GM10248 (cell line): Measurements from ENCODE around the gene ACAP1.

ENCODE experiments used
- CTCF ChIA-PET: fragments of 300-600 bp; sonication (Branson Sonifier 250); formaldehyde crosslinking; extraction: SDS; loops from one replicate; lab custom pipeline; 2021; ENCODE audit warnings: antibody characterized with exemption; lab: Yijun Ruan, JAX
- POLR2A ChIA-PET: fragments of 350-650 bp; sonication (Branson Sonifier 250); formaldehyde crosslinking; extraction: SDS; loops from one replicate; lab custom pipeline; 2020; ENCODE audit warnings: antibody characterized with exemption; lab: Yijun Ruan, JAX
- DNase-seq: peaks from one replicate; pipeline ENCODE4 v3.0.0; 2012; ENCODE audit errors: extremely low spot score
- CTCF ChIP-seq: IDR thresholded peaks from 2 replicates; pipeline ENCODE4 v1.5.1; 2012; ENCODE audit warnings: mild to moderate bottlenecking, low read depth; ENCODE audit errors: extremely low read depth, missing control alignments, control extremely low read depth

The ACAP1 gene

GRCh38 chr17:7309628-7310027 lies 26.7 kb upstream of the ACAP1 start:
- CTCF ChIA-PET: interaction anchor here (0.8 to 2.0 kb wide), 8 partner anchors 13 to 251 kb away, joined by 3 to 5 read pairs (median 4); partner anchors contain the start of gene SLC2A4

GRCh38 chr17:7311110-7311705 lies 25.1 kb upstream of the ACAP1 start:
- ChIA-PET CTCF (interaction anchor here (1.1 to 2.0 kb wide), 4 partner anchors 14 to 249 kb away, joined by 3 to 5 read pairs (median 4); no protein-coding TSS in a partner anchor), POLR2A (no interaction called here)
- no peak for DNase-seq
- TF ChIP-seq CTCF: no peak

More at GRCh38 chr17:7309628-7310027, 26.7 kb upstream of the ACAP1 start:
- DNase-seq: no peak
- TF ChIP-seq CTCF: no peak
- POLR2A ChIA-PET: interaction anchor here (0.8 kb wide), 1 partner anchor 266 kb away, joined by 3 read pairs; no protein-coding TSS in a partner anchor

GRCh38 chr17:7312432-7313087 lies 23.8 kb upstream of the ACAP1 start:
- CTCF ChIA-PET: interaction anchor here (0.9 to 4.2 kb wide), 8 partner anchors 9 to 123 kb away, joined by 3 to 32 read pairs (median 3); partner anchors contain the start of genes TMEM102 and TMEM95
- no peak for DNase-seq
- POLR2A ChIA-PET: interaction anchor here (0.9 to 1.9 kb wide), 2 partner anchors 17 kb away, joined by 3 to 5 read pairs; partner anchors contain the start of gene NEURL4
- TF ChIP-seq CTCF: no peak

GRCh38 chr17:7313088-7313889 lies 23.0 kb upstream of the ACAP1 start:
- DNase-seq: no peak
- CTCF ChIA-PET: interaction anchor here (0.9 to 4.2 kb wide), 7 partner anchors 9 to 122 kb away, joined by 3 to 32 read pairs (median 3); partner anchors contain the start of genes TMEM102 and TMEM95
- POLR2A ChIA-PET: interaction anchor here (1.9 kb wide), 1 partner anchor 16 kb away, joined by 5 read pairs; the partner anchor contains the start of gene NEURL4
- no peak for TF ChIP-seq CTCF

- CTCF ChIA-PET: interaction anchor here (1.0 to 4.2 kb wide), 7 partner anchors 8 to 41 kb away, joined by 3 to 32 read pairs (median 4); partner anchors contain the start of gene TMEM95
- no peak for TF ChIP-seq CTCF
- POLR2A ChIA-PET: interaction anchor here (1.7 to 1.9 kb wide), 2 partner anchors 15 to 90 kb away, joined by 4 to 5 read pairs; partner anchors contain the start of genes NEURL4 and TMEM256
- DNase-seq: no peak
These were observed 22.2 kb upstream of the ACAP1 start for GRCh38 chr17:7313890-7314718.
